DMS 273 (cell line): ENCODE measurements around the gene MYO1E.
"Not testable (repeated sequence)": the region's sequence is repeated elsewhere in the genome, so short reads cannot be mapped to it uniquely, and the experiment has no call there.

Source experiments
- DNase-seq: peaks from one replicate; lab custom pipeline; 2025; ENCODE audit not compliant: unreplicated experiment; lab: John Stamatoyannopoulos, UW

MYO1E gene

DNA sequence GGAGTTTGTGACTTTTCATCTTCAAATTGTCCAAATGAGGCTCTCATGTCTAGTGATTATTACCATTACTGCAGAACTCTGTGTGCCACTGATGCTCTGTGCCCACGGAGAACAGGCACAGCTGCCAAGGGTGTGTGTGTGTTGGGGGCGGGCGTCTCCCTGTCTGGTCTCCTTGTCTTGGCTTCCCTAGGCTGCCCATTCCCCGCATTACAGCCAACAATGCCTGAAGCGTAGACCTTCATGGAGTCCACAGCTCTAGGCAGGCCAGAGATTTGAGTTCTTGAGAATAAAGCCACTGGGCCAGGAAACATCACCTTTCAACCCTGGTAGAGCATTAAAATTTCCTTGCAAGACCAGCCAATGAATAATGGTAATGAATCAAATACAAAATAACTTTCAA lies 225.0 kb downstream of the MYO1E start:
- no peak for DNase-seq

DNA sequence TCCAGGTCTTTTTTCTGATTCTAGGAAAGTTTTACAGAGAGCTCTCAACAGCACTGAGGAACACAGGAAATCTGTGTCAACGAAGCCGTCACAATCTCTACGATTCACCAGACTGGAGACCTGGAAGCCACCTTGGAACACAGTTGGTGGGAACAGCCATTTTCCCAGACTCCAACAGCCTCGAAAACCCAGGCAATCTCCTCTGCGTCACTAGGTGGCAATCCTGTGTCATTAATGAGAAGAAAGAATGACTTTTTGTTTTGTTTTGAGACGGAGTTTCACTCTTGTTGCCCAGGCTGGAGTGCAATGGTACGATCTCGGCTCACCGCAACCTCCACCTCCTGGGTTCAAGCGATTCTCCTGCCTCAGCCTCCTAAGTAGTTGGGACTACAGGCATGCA lies 228.1 kb downstream of the MYO1E start:
- DNase-seq, result peak; percentile 21

DNA sequence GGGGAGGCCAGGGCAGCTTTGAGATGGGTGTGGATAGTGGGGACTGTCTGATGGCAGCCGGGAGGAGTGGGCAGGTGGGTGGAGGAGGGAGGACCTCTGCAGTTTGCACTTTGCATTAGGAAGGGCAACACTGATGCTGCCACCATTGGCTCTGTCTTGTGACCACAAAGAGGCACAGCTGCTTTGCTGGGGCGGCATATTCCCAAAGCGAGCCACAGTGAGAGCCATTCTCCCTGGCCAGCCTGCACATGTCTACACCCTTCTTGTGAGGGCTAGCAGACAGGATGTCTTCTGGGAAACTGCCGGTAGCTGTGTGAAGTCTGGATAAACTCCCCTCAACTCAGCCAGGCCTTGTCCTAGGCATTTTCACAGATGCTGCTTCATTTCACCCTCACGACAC lies 229.4 kb downstream of the MYO1E start:
- DNase-seq, result no peak

DNA sequence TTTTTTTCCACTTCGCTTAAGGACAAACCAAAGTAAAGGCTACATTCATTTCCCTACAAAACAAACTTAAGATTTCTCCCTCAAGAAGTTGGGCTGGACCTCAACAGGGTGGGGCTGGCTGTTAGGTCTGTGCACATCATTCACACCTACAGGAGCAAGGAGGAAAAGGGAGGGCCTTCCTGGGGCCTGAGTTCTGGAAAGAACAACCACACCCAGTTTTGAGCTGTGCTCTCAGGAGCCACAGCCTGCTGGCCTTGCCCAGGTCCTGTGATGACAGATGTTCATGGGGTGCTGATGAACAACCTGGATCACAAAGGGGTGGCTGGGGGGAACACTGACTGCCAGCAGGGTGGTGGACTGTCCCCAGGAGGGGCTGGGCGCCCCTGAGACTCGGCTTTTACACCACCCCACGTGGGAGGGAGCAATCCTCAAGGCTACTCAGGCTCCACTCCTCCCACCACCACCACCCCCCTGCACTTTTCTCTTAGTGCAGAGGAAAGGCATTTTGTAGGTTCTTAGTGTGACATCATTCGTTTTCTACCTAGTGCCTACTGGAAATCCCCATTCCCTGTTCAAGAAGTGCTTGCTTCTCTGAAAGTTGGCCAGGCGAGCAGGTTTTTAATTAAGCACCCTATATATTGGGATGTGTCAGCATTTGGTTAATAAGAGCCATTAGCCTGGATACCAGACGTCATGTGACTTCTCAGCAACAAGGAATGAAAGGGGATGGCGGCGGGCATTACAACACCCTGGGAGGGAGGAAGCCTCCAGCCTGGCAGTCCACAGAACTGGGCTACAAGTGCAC lies 232.0 kb downstream of the MYO1E start:
- DNase-seq, result no peak

DNA sequence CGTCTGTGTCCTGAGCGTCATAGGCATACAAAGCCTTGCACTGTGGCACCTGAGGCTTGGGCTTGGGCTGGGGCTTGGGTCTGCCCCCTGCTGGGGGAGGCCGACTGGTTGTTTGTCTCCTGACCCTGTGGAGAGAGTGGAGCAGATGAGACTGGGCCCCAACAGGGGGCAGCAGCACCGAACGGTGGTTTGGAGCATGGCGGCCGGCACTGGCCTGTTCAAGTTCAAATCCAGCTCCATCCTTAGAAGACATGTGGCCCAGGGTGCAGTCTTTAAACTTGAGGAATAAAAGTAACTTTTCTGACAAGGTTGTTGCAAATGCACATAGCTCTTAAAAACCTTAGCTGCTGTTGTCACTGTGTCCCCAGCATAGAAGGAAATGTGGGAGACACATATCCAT lies 234.4 kb downstream of the MYO1E start:
- peak; percentile 74 for DNase-seq

DNA sequence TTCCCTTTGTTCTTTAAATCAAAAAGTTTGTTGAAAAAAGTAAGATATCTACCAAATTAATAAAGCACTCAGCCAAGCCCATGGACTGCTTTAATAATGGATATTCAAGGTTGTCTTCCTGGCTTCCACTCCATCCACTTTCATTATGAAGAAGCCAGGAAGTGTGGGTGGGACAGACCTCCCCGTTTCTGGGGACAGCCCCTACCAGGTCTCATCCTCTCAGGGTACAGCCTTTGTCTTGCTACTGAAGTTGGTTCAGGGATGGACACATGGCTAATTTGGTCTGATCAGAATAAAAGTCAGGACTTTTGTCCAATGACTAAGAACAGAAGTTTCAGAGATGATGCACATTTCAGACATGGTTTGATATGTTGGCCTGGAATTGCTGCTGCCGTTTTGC lies 235.1 kb downstream of the MYO1E start:
- no peak for DNase-seq

DNA sequence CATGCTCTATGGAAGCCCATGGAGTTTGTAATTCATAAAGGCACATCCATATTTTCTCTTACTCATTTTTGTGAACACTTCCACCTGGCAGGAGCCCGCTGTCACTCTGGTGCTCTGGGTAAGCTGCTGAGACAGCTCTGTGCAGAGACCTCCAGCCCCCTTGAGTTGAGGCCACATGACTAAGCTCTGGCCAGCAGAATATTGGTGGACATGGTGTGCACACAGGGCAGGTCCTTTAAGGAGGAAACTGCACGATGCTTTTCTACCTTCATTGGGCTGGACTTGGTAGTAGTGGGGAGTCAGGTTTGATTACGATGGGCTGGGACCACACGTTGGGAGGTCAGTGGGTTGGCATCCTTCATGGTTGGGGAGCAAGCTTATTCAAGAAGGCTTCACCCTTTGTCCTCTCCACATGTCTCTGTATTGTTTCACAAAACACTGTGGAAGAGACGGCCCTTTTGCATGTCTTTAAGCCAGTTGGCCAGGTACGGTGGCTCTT lies 238.7 kb downstream of the MYO1E start:
- no peak for DNase-seq

DNA sequence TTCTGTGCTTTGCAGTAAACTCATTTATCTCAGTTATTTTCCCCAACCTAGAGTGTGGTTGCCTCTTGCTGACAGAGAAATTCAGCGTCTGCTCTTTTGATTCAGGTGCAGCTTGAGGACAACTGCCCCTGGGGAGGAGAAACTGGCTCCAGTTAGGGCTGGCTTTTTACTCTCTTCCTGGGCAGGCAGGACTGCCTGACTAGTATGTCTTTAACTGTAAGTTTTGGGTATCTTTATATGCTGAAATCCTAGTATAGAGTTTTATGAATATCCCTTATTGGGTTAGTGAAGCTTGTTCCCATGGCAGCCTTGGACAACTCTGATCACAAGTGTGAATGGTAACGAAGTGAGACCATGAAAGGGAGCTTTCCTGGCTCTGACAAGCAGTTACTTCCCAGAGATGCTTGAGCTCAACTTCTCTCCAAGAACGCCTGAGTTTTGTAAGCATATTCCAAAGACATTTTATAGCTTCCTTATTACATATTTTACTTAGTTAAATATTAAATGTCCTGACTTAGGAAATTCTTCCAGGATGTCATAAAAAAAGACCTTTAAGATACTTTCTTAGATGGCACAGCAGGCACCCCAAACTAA lies 240.6 kb downstream of the MYO1E start:
- DNase-seq, result no peak

DNA sequence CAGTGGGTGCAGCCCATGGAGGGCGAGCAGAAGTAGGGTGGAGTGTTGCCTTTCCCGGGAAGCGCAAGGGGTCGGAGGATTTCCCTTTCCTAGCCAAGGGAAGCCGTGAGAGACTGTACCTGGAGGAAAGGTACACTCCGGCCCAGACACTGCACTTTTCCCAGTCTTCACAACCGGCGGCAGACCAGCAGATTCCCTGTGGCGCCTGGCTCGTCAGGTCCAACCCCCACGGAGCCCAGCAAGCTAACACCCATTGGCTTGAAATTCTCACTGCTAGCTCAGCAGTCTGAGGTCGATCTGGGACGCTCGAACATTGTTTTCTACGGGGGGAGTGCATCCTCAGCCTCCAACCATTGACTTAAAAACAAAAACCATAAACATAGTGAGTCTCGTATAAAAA lies 241.2 kb downstream of the MYO1E start:
- no peak for DNase-seq

DNA sequence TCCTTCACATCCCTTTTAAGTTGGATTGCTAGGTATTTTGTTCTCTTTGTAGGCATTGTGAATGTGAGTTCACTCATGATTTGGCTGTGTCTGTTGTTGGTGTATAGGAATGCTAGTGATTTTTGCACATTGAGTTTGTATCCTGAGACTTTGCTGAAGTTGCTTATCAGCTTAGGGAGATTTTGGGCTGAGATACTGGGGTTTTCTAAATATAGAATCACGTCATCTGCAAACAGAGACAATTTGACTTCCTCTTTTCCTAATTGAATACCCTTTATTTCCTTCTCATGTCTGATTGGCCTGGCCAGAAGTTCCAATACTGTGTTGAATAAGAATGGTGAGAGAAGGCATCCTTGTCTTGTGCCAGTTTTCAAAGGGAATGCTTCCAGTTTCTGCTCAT lies 245.4 kb downstream of the MYO1E start:
- DNase-seq, result not testable (repeated sequence)

DNA sequence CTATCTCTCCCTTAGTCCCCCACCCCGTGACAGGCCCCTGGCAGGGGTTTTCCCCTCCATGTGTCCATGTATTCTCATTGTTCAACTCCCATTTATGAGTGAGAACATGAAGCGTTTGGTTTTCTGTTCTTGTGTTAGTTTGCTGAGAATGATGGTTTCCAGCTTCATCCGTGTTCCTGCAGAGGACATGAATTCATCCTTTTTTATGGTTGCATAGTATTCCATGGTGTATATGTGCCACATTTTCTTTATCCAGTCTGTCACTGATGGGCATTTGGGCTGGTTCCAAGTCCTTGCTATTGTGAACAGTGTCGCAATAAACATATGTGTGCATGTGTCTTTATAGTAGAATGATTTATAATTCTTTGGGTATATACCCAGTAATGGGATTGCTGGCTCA lies 247.0 kb downstream of the MYO1E start:
- DNase-seq, result not testable (repeated sequence)

DNA sequence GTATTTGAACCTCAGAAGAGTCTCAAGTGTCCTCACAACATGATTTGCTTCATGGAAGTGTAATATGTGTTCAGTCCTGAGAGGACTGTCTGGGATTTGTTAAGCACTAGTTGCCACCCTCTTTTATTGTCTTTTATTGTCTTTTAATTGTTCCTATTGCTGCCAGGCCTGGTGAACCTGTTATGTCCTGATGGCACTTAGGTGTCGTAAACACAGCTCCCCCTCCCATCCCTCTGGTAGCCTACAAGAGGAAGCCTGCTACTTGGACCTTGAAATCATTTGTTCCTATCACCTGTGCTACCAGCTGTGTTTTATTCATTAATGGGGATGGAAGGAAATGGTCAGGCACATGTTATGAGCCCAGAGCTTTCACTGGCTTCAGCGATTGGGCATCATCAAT lies 248.4 kb downstream of the MYO1E start:
- no peak for DNase-seq

DNA sequence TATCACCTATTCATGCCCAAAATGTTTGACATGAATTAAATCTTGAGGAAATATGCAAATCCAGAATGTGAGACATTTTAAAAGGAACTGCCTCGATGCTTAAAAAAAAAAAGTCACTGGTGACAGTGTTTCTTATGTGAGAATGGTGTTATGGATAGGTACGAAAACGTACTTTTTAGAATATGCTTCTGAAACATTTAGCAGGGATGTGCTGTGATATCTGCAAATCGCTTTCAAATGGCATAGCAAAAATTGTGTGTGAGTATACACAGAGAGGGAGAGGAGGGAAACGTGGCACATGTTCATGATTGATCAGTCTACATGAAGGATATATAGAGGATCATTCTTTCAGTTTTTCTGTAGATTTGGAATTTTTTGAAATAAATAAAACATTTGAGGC lies 251.7 kb downstream of the MYO1E start:
- no peak for DNase-seq

DNA sequence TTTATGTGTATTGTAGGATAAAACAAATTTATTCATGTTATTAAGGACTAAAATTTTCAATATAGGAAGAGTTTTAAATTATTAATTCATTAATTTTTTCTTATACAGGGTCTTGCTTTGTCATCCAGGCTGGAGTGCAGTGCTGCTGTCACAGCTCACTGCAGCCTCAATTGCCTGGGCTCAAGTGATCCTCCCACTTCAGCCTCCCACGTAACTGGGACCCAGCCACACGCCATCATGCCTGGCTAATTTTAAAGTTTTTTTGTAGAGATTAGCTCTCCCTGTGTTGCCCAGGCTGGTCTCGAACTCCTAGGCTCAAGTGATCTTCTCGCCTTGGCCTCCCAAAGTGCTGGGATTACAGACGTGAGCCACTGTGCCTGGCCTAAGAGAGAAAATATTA lies 253.0 kb downstream of the MYO1E start:
- no peak for DNase-seq

DNA sequence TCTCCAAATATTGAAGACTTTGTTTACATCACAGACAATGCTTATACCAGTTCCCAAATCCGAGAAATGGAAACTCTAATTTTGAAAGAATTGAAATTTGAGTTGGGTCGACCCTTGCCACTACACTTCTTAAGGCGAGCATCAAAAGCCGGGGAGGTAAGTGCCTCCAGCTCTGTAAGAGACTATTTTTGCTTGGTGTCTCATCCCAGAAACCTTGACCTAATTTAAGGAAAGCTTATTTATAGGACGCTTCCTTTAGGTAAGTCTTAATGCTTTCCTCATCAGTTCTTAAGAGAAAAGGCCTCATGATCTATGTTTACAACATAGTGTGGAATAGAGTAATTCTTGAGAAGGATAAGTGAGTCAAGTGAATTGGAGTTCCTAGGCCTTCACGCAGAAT lies 255.9 kb downstream of the MYO1E start:
- DNase-seq, result no peak

DNA sequence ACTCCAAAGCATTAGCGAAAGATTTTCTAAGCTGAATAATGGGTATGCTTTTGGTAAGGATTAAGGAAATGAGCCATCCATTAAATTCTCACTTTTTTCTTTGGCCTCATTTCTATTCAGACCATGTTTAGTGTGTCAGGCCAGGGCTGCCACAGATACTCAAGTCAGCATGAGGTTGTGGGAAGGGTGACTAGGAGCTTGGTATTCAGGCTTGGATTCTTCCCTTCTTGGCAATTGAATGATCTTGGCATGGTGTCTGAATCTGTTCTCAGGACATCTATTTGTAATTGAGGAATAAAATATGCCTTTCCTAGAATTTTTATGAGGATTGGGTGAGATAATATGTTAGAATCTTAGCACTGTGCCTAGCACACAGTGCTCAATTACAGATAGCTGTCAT lies 256.5 kb downstream of the MYO1E start:
- DNase-seq, result no peak

DNA sequence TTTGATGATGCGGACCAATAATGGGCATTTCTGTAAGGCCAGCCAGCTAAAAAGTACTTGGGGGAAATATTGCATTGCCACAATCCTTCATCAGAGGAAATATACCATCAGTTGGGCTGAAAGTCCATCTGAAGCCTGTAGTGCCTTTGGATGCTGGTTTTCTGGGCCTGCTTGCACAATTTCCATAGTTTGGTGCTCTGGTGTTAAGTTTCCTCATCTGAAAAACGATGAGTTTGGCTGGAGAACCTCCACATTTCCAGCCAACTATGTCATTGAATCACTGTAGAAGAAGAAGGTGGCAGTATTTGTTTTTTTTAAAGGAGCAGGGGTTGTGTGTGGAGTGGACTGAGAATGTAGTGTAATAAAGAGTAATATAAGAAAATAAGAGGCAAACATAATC lies 257.6 kb downstream of the MYO1E start:
- DNase-seq, result no peak

DNA sequence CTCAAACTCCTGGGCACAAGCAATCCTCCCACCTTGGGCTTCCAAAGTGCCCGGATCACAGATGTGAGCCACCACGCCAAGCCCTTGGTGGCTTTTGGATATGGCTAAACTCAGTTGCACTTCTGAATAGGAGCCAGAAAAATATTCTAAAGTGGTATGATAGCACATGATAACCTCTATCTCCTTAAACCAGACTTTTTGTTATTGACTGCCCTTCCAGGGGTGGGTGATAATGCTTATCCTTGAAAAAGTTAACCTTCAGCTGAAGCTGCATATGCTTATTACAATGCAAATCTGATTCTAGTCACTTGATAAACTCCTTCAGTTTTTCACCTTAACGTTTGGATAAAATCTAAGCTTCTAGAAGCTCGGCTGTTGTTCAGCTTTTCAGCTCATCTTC lies 261.4 kb downstream of the MYO1E start:
- DNase-seq, result no peak

DNA sequence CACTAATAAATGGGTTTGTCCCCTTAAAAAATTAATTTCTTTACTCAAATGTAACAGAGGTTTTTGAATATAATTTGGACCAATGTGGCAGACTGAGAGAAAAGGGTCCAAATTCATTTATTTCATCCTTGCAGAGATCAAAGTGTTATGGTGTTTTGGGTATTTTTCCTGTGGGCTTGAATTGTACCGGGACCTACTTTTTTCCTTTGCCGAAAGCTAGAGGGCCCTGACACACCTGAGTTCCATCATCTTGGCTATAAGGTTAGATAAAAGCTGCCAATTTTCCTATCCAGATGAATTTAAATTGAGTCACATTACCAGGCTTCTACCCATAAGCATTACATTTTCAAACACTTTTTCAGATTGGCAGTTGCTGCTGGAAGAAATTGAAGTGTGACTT lies 266.8 kb downstream of the MYO1E start:
- no peak for DNase-seq

DNA sequence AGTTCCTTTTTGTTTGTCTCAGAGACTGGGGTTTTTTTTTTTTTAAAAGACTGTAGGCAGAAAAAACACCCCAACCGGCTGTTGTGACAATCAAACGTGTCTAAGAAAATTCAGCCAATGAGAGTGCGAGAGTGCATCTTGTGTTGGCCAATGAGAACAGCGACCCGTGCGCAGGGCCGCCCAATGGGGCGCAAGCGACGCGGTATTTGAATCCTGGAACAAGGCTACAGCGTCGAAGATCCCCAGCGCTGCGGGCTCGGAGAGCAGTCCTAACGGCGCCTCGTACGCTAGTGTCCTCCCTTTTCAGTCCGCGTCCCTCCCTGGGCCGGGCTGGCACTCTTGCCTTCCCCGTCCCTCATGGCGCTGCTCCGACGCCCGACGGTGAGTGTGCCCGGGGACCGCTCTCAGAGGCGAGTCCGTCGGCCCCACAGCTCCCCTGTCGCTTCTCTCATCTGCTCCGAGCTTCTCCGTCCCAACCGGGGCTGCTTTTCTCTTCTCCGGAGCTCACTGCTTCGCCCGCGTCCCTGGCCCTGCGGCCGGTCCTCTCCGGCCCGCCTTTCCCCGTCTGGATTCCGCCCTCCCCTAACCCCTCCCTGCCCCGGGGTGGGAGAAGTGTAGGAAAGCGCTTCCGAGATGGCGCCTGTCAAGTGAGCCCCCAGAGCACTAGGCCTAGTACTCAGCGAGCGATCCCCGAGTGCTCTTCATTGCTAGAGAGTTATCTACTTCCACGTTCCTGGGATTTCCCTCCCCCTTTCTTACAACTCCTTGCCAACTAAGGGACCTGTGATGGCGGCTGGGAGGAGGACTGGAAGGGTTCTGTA lies 267.5 kb downstream of the MYO1E start, which contains the start of gene CCNB2:
TSS of gene CCNB2 (plus strand) at position 235 of the 821 bp plus-strand sequence. CDS start at position 358, 123 bp downstream.
- peak; percentile 94 for DNase-seq

DNA sequence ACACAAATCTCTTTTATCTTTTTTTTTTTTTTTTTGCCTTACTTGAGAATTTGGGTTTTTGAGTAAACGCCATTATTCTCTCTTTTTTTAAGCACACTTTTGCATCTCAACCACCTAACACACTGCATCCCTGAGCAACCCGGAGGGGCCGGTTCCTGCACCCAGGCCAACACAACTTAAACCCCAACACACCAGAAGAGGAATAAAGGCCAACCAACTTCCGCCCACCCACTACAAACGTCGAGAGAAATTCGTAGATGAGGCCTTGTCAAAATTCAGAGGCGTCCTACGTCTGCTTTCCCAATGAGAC lies 268.1 kb downstream of the MYO1E start:
- DNase-seq, result no peak

DNA sequence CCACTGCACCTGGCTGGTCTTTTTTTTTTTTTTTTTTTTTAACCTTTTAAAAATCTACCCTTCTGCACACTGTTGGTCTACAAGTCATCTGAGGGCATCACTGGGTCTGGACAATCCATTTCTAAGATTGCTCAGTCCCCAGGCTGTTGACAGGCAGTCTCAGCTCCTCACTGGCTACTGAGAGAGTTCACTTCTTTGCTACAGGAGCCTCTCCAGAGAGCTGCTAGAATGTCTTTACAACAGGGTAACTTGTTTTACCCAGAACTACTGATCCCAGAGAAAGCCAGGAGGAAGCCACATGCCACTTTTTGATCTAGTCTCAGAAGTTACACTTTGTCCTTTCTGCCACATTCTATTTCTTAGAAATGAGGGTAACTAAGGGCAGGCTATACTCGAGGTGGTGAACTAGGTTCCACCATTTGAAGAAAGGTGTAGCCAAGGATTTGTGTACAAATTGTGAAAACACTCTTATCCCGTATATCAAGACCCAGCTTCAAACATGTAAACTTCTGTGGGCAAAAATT lies 273.4 kb downstream of the MYO1E start:
- DNase-seq, result no peak
